ENCODE results near the gene TFAP2A.

- TF ChIP-seq, protein P1, sequence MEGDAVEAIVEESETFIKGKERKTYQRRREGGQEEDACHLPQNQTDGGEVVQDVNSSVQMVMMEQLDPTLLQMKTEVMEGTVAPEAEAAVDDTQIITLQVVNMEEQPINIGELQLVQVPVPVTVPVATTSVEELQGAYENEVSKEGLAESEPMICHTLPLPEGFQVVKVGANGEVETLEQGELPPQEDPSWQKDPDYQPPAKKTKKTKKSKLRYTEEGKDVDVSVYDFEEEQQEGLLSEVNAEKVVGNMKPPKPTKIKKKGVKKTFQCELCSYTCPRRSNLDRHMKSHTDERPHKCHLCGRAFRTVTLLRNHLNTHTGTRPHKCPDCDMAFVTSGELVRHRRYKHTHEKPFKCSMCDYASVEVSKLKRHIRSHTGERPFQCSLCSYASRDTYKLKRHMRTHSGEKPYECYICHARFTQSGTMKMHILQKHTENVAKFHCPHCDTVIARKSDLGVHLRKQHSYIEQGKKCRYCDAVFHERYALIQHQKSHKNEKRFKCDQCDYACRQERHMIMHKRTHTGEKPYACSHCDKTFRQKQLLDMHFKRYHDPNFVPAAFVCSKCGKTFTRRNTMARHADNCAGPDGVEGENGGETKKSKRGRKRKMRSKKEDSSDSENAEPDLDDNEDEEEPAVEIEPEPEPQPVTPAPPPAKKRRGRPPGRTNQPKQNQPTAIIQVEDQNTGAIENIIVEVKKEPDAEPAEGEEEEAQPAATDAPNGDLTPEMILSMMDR (conservative IDR thresholded peaks at IDR 0.05), result no peak
- no peak for TF ChIP-seq ZFX (IDR thresholded peaks at IDR 0.05)
Measured at GRCh38 chr6:10351791-10352190, 63.1 kb downstream of the TFAP2A start.
